ENCODE results near the gene FADS2. TPM values are rescaled to one million over a fixed set of nuclear protein-coding genes. Genes with fewer than 3 reads are reported as not detected.
A peak's percentile ranks its signal among the peaks of the same experiment; 100 is the strongest.

Gene FADS2
- total and polyA plus RNA-seq, 4 donors, result 44.5 to 165 (median 78.8) TPM

DNA sequence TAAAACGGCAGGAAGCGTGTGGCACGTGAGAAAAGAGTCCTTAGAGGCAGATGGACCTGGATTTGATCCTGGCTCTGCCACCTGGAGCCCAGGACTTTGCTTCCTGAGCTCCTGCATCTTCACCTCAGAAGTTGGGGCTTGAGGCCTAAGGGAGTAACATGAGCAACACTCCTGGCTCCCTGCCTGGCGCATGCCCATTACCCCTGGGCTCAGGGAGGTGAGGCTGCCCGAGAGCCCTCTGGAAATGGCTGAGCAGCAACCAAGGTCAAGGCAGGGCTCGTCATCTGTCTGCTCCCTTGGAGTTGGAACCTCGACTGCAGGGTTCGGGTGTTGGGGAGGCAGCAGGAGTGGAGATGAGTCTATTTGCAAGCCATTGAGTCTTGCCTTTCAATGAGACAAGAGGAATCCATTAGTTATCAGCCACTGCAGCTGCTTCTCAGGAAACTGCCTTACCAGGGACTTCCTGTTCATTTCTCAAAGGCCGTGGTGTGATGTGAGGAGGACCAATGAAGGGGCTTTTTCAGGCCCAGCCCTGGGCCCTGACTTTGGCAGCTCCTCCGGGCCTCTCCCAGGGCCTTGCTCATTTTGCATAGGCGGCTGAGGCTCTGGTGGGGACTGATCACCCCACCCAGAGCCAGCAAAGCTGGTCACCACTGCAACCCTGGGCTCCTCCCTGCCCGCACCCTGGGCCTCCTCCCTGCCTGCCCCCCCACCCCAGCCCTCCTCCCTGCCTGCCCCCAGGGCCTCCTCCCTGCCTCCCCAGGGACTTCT lies 6.4 kb downstream of the FADS2 start:
- ATAC-seq (ENCODE audit: insufficient read depth, low FRiP score) (peak; percentile 75), DNase-seq (peak; percentile 79 to 85 (median 79))
- Histone ChIP-seq H3K4me1 (ENCODE audit: control insufficient read depth in 5 of 5, insufficient read depth in 5 of 5, low read length in 5 of 5) (peaks cover 0 to 20% (median 12%) of the 10 kb centered on the region in 5 donors), H3K27ac (ENCODE audit: low read depth in 1 of 2, low read length in 1 of 2) (peak overlapping the region; percentile 56 to 83), H3K4me3 (no peak overlapping the region), H3K9ac (ENCODE audit: insufficient read depth in 1 of 2, low read length in 2 of 2) (no peak overlapping the region), H3K27me3 (ENCODE audit: control insufficient read depth in 3 of 3, insufficient read depth in 3 of 3, low read length in 2 of 3) (no peaks in the 10 kb centered on the region), H3K9me3 (ENCODE audit: control insufficient read depth in 4 of 4, insufficient read depth in 3 of 4, low read length in 3 of 4) (no peaks in the 10 kb centered on the region), H3K36me3 (ENCODE audit: control insufficient read depth in 4 of 4, insufficient read depth in 4 of 4, low read length in 4 of 4) (no peaks in the 10 kb centered on the region)
- no peak for TF ChIP-seq CTCF (IDR thresholded peaks at IDR 0.05; ENCODE audit: control extremely low read depth, extremely low read depth)
- 28 to 44% methylated on average over 12 of the region's 12 CpGs for WGBS, 2 donors

DNA sequence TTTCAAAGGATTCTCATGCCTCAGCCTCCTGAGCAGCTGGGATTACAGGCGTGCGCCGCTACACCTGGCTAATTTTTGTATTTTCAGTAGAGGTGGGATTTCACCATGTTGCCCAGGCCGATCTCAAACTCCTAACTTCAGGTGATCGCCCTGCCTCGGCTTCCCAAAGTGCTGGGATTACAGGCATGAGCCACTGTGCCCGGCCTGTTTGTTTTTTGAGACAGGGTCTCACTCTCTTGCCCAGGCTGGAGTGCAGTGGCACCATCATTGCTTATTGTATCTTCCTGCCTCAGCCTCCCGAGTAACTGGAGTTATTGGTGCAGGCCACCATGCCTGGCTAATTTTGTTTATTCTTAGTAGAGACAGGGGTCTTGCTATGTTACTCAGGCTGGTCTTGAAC lies 8.1 kb downstream of the FADS2 start:
- TF ChIP-seq CTCF (IDR thresholded peaks at IDR 0.05; ENCODE audit: control extremely low read depth, extremely low read depth), result no peak
- Histone ChIP-seq H3K9ac (ENCODE audit: insufficient read depth in 1 of 2, low read length in 2 of 2) (no peak overlapping the region), H3K27me3 (ENCODE audit: control insufficient read depth in 3 of 3, insufficient read depth in 3 of 3, low read length in 2 of 3) (no peaks in the 10 kb centered on the region), H3K4me3 (no peak overlapping the region), H3K9me3 (ENCODE audit: control insufficient read depth in 4 of 4, insufficient read depth in 3 of 4, low read length in 3 of 4) (peaks cover 0 to 2% (median 0%) of the 10 kb centered on the region in 4 donors), H3K36me3 (ENCODE audit: control insufficient read depth in 4 of 4, insufficient read depth in 4 of 4, low read length in 4 of 4) (peaks cover 0 to 8% (median 5%) of the 10 kb centered on the region in 4 donors), H3K27ac (ENCODE audit: low read depth in 1 of 2, low read length in 1 of 2) (no peak overlapping the region), H3K4me1 (ENCODE audit: control insufficient read depth in 5 of 5, insufficient read depth in 5 of 5, low read length in 5 of 5) (peaks cover 0 to 8% (median 4%) of the 10 kb centered on the region in 5 donors)
- ATAC-seq (ENCODE audit: insufficient read depth, low FRiP score) (no peak), DNase-seq (no peak)
- 96 to 98% methylated on average over 8 of the region's 8 CpGs for WGBS, 2 donors

DNA sequence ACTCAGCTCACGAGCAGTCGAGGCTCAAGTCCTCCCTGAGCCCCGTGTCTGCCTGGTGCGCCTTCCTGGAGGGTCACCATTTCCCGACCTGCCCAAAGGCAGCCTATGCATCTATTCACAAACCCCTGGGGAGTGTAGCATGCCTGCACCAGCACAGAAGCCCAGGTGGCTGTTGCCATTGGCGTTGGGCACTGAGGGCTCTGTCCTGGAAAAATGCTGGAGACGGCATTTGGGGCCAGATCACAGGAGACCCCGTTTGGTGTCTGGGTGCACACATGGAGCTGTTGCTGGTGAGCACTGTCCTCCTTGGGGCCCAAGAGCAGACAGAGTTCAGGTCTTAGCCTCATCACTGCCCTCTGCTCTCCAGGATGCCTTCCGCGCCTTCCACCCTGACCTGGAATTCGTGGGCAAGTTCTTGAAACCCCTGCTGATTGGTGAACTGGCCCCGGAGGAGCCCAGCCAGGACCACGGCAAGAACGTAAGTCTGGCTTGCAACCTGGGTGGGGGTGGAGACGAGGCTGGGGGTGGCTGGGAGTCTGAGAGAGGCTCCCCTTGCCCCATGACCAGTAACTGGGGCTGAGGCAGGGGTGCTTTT lies 9.4 kb downstream of the FADS2 start:
- TF ChIP-seq CTCF (IDR thresholded peaks at IDR 0.05; ENCODE audit: control extremely low read depth, extremely low read depth), result no peak
- Histone ChIP-seq H3K36me3 (ENCODE audit: control insufficient read depth in 4 of 4, insufficient read depth in 4 of 4, low read length in 4 of 4) (peaks cover 0 to 14% (median 9%) of the 10 kb centered on the region in 4 donors), H3K4me1 (ENCODE audit: control insufficient read depth in 5 of 5, insufficient read depth in 5 of 5, low read length in 5 of 5) (peaks cover 0 to 6% (median 4%) of the 10 kb centered on the region in 5 donors), H3K27ac (ENCODE audit: low read depth in 1 of 2, low read length in 1 of 2) (no peak overlapping the region), H3K9me3 (ENCODE audit: control insufficient read depth in 4 of 4, insufficient read depth in 3 of 4, low read length in 3 of 4) (peaks cover 0 to 2% (median 0%) of the 10 kb centered on the region in 4 donors), H3K4me3 (no peak overlapping the region), H3K27me3 (ENCODE audit: control insufficient read depth in 3 of 3, insufficient read depth in 3 of 3, low read length in 2 of 3) (no peaks in the 10 kb centered on the region), H3K9ac (ENCODE audit: insufficient read depth in 1 of 2, low read length in 2 of 2) (no peak overlapping the region)
- WGBS, 2 donors, result 95 to 96% methylated on average over 15 of the region's 15 CpGs
- ATAC-seq (ENCODE audit: insufficient read depth, low FRiP score) (no peak), DNase-seq (no peak)
